Measurements from ENCODE around the gene ZNF81.
"Not testable (repeated sequence)": the region's sequence is repeated elsewhere in the genome, so short reads cannot be mapped to it uniquely, and the experiment has no call there.

Gene ZNF81

DNA sequence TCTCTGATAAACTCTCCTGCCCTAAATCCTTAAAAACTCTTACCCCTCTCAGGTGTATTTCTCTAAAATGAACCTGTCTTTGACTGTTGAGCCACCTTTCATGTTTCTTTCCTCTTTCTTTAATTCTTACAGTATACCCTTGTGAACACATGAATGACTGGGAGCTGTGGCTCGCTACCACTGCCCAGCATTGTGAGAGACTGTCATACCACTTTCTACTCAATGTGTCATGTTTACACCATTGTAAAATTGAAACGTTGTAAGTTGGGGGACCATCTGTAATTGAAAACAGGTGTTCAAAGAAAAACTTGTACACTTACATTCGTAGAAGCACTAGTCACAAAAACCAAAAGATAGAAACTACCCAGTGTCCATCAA, 100.2 kb downstream of the ZNF81 start:
- DNase-seq: no peak

DNA sequence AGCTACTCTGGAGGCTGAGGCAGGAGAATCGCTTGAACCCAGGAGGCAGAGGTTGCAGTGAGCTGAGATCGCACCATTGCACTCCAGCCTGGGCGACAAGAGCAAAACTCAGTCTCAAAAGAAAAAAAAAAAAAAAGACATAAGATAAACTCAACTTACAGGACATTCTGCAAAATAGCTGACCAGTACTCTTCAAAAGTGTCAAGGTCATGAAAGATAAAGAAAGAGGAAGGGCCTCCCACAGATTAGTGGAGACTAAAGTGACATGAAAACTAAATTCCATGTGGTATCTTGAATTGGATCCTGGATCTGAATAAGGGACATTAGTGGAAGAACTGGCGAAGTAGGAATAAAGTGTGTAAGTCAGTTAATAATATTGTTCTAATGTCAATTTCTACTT, 103.7 kb downstream of the ZNF81 start:
- DNase-seq: no peak

DNA sequence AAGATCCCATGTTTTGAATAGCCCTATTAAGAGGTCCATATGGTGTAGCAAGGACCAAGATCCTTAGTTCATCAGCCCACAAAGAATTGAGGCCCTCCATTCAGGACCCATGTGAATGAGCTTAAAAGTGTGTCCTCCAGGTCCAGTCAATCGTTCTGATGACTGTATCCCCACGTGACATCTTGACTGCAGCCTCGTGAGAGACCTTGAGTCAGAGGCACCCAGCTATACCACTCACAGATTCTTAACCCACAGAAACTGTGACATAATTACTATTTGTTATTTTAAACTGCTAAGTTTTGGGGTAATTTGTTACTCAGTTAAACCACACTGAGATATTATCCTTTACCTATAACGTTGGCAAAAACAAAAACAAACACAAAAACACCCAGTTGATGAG, 104.7 kb downstream of the ZNF81 start:
- no peak for DNase-seq

DNA sequence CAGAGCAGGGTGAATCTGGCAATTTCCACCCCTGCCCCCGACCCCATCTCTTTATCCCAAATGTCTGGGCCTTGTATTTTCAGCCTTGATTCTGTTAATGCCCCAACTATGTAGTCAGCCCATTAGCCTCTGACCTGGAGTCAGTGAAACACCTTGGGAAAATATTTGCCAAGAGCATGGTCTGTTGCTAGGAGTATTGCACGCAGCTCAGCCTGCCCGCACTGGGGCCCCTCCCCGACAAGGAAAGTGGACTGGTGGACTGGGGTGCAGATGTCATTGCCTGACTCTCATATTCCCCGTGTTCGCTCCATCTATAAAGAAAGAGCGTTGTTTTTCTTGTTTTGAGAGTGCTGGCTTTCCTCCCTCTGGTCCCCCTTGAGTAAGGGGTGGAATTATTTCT, 118.6 kb downstream of the ZNF81 start:
- not testable (repeated sequence) for DNase-seq

DNA sequence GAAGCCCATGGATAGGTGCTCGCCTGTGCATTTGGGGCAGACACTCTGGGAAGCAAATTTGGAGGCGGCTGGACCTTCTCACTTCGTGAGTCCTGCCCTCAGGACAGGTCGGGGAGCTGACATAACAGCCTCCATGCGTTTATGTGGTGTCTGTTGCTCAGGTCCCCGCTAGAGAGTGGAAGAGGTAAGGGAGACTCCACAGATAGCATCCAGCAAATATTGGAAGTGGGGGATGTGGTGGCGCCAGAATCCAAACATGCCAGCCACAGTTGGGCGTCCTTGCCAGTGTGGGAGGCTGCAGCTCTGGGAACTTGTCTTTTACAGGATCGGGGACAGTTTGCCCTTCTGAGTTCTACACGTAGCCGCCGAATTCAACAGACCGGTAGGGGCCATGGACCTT, 119.3 kb downstream of the ZNF81 start:
- DNase-seq: no peak

DNA sequence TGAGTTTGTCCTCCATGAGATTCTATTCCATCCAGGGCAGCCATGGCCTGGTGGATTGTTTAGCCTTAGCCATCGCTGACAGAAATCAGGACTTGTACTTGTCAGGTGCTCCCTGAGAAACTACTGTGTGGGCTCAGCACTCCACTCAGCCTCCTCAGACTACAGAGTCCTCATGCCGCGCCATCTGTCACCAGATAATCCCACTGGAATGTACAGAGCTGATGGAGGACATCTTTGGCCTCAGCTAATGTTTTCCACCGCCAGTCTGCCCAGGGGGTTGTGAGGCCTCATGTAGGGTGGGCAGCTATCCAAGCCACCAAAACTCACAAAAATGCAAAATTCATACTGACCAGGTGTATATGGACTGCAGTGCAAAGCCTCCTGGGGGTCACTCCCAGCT, 121.5 kb downstream of the ZNF81 start:
- DNase-seq: not testable (repeated sequence)

DNA sequence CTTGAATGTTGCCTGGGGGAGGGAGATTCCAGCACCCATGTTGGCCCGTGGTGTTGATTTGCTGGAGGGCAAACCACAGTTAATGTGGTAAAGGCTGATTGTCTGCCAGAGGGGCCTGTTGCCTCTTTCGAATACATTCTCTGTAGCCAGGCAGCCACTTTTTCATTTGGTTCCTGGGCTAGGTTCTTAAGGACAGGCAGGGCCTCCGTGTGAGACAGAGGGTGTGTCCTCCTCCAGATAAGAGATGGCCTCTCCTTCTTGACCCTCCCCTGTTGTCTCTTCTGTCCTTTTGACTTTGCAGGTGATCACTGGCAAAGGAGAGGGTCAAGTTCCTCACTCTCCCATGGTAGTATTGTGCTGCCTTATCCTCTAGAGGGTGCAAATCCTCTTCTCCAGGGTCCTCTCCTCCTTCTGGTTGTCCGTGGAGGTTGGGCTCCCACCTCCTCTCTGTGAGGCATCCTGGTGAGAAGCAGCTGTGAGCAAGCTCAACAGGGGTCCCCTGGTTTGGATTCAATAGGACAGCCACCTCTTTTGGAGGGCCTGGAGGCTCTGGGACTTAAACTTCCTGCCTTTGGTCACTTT, 122.2 kb downstream of the ZNF81 start:
- DNase-seq: peak; percentile 19

DNA sequence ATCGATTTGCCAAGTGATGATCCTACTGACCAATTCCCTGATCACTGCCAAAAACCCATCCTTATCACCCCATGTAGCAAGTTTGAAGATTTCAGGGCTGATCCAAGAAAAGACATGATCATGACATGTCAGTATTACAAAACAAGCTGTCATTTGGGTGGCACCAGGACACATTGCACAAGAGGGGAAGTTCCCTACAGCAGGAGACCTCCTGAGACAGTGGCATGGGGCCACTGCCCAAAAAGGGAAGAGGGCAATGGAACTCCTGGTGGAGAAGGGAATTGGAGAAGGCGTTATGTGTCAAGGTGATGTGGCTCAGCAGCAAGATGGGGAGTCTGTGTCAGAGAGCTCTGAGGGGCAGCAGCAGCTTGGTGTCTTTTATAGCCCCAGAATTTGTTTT, 123.7 kb downstream of the ZNF81 start:
- no peak for DNase-seq

DNA sequence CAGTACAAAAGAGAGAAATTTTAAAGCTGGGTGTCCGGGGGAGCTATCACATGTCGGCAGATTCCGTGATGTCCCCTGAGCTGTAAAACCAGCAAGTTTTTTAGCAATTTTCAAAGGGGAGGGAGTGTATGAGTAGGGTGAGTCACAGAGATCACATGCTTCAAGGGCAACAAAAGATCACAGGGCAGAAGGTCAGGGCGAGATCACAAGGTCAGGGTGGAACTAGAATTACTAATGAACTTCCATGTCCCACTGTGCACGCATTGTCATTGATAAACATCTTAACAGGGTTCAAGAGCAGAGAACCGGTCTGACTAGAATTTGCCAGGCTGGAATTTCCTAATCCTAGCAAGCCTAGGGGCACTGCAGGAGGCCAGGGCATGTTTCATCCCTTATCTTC, 125.1 kb downstream of the ZNF81 start:
- DNase-seq: not testable (repeated sequence)

DNA sequence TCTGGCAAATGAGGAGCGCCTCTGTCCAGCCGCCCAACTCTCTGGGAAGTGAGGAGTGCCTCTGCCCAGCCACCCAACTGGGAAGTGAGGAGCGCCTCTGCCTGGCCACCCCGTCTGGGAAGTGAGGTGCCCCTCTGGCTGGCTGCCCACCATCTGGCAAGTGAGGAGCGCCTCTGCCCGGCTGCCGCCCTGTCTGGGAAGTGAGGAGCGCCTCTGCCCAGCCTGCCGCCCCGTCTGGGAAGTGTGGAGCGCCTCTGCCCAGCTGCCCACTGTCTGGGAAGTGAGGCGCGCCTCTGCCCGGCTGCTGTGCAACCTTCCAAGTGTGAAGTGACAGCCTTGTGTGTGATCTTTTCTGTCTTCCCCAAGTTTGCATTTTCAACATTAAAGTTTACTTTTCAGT, 128.8 kb downstream of the ZNF81 start:
- DNase-seq: not testable (repeated sequence)

Data from activated naive CD4-positive, alpha-beta T cell treated with anti-CD3 and anti-CD28 coated beads, Interleukin-2, amount 50 U/mL, for 16 hours (primary cell).